ENCODE results near the gene CNTFR.
A peak's percentile ranks its signal among the peaks of the same experiment; 100 is the strongest.

DNA sequence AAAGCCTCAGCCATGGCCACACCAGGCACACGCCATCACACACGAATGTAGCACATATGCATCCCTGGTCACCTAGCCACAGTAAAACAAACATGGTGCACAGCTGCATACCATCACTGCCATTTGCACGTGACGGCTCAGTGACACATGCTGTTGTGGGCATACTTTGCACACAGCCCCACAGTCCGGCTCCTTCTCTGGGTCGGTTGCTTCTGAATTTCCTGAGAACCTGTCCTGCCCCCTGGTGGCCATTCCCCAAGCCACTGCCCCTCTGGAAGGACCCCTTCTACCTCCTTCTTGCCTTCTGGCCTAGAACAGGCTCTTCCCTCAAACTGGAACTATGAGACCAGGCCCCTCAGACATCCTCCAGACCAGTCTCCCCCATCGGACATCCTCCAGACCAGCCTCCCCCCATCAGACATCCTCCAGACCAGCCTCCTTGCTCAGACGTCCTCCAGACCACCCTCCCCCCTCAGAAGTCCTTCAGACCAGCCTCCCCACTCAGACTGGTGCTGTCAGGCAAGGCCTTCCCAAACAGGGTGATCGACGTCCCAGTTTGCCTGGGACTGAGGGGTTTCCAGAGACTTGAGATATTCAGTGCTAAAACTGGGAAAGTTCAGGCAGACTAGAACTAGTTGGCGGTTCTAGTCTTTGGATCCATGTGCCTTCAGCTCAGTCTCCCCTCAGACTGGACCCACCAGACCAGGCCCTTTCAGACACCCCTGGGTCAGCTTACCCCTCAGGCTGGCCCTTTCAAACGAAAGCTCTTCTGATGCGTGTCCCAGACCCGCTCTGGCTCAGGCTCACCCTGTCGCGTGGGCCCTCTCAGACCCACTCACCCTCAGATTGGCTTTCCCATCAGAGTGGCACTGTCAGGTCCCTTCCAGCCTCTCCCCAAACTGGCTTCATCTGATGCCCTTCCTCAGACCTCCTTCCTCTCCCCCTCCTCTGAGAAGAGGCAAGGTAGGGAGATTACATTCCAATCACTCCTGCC, 42.4 kb downstream of the CNTFR start:
- TF ChIP-seq, protein P1, sequence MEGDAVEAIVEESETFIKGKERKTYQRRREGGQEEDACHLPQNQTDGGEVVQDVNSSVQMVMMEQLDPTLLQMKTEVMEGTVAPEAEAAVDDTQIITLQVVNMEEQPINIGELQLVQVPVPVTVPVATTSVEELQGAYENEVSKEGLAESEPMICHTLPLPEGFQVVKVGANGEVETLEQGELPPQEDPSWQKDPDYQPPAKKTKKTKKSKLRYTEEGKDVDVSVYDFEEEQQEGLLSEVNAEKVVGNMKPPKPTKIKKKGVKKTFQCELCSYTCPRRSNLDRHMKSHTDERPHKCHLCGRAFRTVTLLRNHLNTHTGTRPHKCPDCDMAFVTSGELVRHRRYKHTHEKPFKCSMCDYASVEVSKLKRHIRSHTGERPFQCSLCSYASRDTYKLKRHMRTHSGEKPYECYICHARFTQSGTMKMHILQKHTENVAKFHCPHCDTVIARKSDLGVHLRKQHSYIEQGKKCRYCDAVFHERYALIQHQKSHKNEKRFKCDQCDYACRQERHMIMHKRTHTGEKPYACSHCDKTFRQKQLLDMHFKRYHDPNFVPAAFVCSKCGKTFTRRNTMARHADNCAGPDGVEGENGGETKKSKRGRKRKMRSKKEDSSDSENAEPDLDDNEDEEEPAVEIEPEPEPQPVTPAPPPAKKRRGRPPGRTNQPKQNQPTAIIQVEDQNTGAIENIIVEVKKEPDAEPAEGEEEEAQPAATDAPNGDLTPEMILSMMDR (IDR thresholded peaks at IDR 0.05), result peak; percentile 86
- TF ChIP-seq EZH2 (IDR thresholded peaks at IDR 0.05) (no peak), EZH2phosphoT487 (IDR thresholded peaks at IDR 0.05) (no peak)

Measured in neural progenitor cell (in vitro differentiated cells).